ENCODE measurements around the gene HES4.

GRCh38 chr1:953524-954320 lies 46.2 kb downstream of the HES4 start:
- TF ChIP-seq, protein P1, sequence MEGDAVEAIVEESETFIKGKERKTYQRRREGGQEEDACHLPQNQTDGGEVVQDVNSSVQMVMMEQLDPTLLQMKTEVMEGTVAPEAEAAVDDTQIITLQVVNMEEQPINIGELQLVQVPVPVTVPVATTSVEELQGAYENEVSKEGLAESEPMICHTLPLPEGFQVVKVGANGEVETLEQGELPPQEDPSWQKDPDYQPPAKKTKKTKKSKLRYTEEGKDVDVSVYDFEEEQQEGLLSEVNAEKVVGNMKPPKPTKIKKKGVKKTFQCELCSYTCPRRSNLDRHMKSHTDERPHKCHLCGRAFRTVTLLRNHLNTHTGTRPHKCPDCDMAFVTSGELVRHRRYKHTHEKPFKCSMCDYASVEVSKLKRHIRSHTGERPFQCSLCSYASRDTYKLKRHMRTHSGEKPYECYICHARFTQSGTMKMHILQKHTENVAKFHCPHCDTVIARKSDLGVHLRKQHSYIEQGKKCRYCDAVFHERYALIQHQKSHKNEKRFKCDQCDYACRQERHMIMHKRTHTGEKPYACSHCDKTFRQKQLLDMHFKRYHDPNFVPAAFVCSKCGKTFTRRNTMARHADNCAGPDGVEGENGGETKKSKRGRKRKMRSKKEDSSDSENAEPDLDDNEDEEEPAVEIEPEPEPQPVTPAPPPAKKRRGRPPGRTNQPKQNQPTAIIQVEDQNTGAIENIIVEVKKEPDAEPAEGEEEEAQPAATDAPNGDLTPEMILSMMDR (conservative IDR thresholded peaks at IDR 0.05 in 1 of 2, IDR thresholded peaks at IDR 0.05 in 1 of 2; ENCODE audit: low read depth in 1 of 2, low read length in 2 of 2): no peak
- no peak for TF ChIP-seq EZH2 (IDR thresholded peaks at IDR 0.05; ENCODE audit: low read length, missing control alignments)

Data from fibroblast of lung (primary cell).